Erythroblast (primary cell): Measurements from ENCODE around the gene CD93.

Source experiments
- GATA1 ChIP-seq: IDR thresholded peaks from 2 replicates; pipeline ENCODE4 v1.6.1; 2011; ENCODE audit warnings: low read depth, mild to moderate bottlenecking, control low read depth, low read length, moderate library complexity
- POLR2A ChIP-seq: IDR thresholded peaks from 2 replicates; pipeline ENCODE4 v1.6.1; 2011; ENCODE audit warnings: mild to moderate bottlenecking, low read length

GRCh38 chr20:23037017-23037481, 49.1 kb downstream of the CD93 start:
- TF ChIP-seq POLR2A: no peak
- TF ChIP-seq GATA1: no peak
